Ectodermal cell (in vitro differentiated cells): ENCODE measurements around the gene HOXD9.

Experiments used
- H3K27ac ChIP-seq: 2 replicates; pipeline ENCODE4 v1.7.0; 2013; ENCODE audit warnings: mild to moderate bottlenecking, low read depth, low read length; ENCODE audit not compliant: insufficient read depth, poor library complexity, severe bottlenecking
- H3K27me3 ChIP-seq: 2 replicates; pipeline ENCODE4 v1.7.0; 2013; ENCODE audit warnings: mild to moderate bottlenecking, low read length; ENCODE audit not compliant: insufficient read depth, control insufficient read depth, poor library complexity, severe bottlenecking
- H3K36me3 ChIP-seq: one replicate; pipeline ENCODE4 v1.7.0; 2013; ENCODE audit warnings: low read length; ENCODE audit not compliant: control insufficient read depth, insufficient read depth
- H3K4me1 ChIP-seq: one replicate; pipeline ENCODE4 v1.7.0; 2013; ENCODE audit warnings: low read length; ENCODE audit not compliant: control insufficient read depth, insufficient read depth
- H3K4me3 ChIP-seq: 2 replicates; pipeline ENCODE4 v1.7.0; 2013; ENCODE audit warnings: low read depth, low read length, control low read depth; ENCODE audit not compliant: insufficient read depth
- H3K9me3 ChIP-seq: 2 replicates; pipeline ENCODE4 v1.7.0; 2013; ENCODE audit warnings: mild to moderate bottlenecking, low read length, moderate library complexity; ENCODE audit not compliant: control insufficient read depth
- WGBS, 2 experiments: methylation state at CpG; one replicate each; pipeline ENCODE4 v1.1.7; 2013; ENCODE audit warnings: missing lambda C conversion rate in 2 of 2; 5-methylcytosine and 5-hydroxymethylcytosine counted together

The HOXD9 gene

DNA sequence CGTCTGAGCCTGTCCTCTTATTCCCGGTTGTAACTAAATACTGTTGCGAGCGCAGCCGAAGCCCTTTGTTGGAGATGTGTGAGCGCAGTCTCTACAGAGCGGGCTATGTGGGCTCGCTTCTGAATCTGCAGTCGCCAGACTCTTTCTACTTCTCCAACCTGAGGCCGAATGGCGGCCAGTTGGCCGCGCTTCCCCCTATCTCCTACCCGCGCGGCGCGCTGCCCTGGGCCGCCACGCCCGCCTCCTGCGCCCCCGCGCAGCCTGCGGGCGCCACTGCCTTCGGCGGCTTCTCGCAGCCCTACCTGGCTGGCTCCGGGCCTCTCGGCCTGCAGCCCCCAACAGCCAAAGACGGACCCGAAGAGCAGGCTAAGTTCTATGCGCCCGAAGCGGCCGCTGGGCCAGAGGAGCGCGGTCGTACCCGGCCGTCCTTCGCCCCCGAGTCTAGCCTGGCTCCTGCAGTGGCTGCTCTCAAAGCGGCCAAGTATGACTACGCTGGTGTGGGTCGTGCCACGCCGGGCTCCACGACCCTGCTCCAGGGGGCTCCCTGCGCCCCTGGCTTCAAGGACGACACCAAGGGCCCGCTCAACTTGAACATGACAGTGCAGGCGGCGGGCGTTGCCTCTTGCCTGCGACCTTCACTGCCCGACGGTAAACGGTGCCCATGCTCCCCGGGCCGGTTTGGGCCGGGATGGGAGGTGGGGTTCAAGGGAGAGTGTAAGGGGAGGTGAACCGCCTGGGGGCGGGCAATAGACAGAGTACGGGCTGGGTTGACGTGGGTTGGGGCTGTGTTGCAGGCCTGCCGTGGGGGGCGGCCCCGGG lies 22.6 kb upstream of the HOXD9 start, which contains the start of gene HOXD12:
Gene HOXD12 (plus strand): TSS at position 68 of the 819 bp plus-strand sequence. CDS start 7 bp downstream, at position 75.
- H3K9me3 ChIP-seq, result no peaks in the 10 kb centered on the region
- no peaks in the 10 kb centered on the region for H3K36me3 ChIP-seq
- no peak within 1 kb of the TSS for H3K27ac ChIP-seq
- peaks cover 100% of the 10 kb centered on the region for H3K27me3 ChIP-seq
- 2 to 3% methylated on average over 70 of the region's 70 CpGs for WGBS, 2 experiments
- no peak within 1 kb of the TSS for H3K4me3 ChIP-seq
- no peaks in the 10 kb centered on the region for H3K4me1 ChIP-seq

DNA sequence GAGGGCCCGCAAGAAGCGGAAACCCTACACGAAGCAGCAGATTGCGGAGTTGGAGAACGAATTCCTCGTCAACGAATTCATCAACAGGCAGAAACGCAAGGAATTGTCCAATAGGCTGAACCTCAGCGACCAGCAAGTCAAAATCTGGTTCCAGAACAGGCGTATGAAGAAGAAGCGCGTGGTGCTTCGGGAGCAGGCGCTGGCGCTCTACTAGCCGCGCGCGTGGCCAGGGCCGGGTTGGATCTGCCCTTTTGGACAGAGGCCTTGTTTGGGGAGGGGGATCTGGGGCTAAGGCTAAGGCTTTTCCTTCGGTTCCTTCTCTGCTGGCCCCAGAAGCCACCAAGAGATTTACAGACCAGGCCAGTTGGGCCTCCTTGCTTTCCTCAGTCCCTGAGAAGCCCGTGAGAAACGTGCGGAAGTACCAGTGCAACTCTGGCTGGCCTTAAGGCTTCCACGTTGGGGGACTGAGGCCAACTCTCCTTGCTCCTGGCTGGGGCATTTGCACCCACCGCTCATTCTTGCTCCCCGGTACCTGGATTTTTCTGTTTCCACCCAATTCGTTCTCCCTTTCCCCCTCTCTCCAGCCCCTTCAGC lies 21.9 kb upstream of the HOXD9 start:
- Histone ChIP-seq H3K4me1 (no peaks in the 10 kb centered on the region), H3K4me3 (no peak overlapping the region), H3K27ac (no peak overlapping the region), H3K27me3 (peaks cover 100% of the 10 kb centered on the region), H3K9me3 (no peaks in the 10 kb centered on the region), H3K36me3 (no peaks in the 10 kb centered on the region)
- WGBS, 2 experiments, result 6 to 7% methylated on average over 28 of the region's 28 CpGs

GRCh38 chr2:176101216-176101830 lies 21.2 kb upstream of the HOXD9 start:
- H3K9me3 ChIP-seq, result no peaks in the 10 kb centered on the region
- WGBS, 2 experiments, result 13 to 14% methylated on average over 2 of the region's 2 CpGs
- H3K27ac ChIP-seq, result no peak overlapping the region
- peaks cover 100% of the 10 kb centered on the region for H3K27me3 ChIP-seq
- no peak overlapping the region for H3K4me3 ChIP-seq
- H3K36me3 ChIP-seq, result no peaks in the 10 kb centered on the region
- H3K4me1 ChIP-seq, result no peaks in the 10 kb centered on the region

- Histone ChIP-seq H3K9me3 (no peaks in the 10 kb centered on the region), H3K4me3 (no peak overlapping the region), H3K36me3 (no peaks in the 10 kb centered on the region), H3K27me3 (peaks cover 100% of the 10 kb centered on the region), H3K4me1 (no peaks in the 10 kb centered on the region), H3K27ac (no peak overlapping the region)
- WGBS, 2 experiments, result 23 to 28% methylated on average over 5 of the region's 5 CpGs
These were observed 20.7 kb upstream of the HOXD9 start for GRCh38 chr2:176101842-176102241.

DNA sequence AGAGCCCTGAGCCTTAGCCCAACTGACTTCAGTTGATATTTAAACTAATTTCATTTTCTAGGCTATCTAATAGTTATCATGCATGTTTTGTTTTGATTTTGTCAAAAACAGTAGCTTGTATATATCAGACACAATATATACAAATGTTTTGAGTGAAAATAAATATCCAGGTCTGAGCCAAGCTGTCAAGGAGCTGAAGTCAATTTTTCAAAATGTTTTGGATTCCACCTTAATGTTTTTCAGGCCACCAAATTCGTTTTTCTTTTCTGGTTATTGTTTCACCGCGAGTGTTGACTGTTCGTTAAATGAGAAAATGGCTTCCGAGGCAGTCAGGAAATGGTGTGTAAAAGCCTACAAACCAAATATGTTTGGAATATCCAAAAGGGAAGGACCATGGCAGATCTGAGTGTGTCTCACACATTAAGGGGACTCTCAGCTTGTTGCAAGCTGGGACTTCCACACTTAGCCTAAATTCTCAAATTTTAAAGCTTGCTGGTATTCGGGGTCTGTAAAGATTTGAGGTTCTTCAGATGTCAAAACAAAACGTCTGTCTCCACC lies 20.1 kb upstream of the HOXD9 start:
- H3K4me1 ChIP-seq, result no peaks in the 10 kb centered on the region
- WGBS, 2 experiments, result 18 to 20% methylated on average over 7 of the region's 7 CpGs
- no peaks in the 10 kb centered on the region for H3K36me3 ChIP-seq
- no peak overlapping the region for H3K27ac ChIP-seq
- no peaks in the 10 kb centered on the region for H3K9me3 ChIP-seq
- peaks cover 100% of the 10 kb centered on the region for H3K27me3 ChIP-seq
- no peak overlapping the region for H3K4me3 ChIP-seq

- Histone ChIP-seq H3K36me3 (no peaks in the 10 kb centered on the region), H3K27me3 (peaks cover 100% of the 10 kb centered on the region), H3K9me3 (no peaks in the 10 kb centered on the region), H3K4me1 (no peaks in the 10 kb centered on the region), H3K4me3 (no peak overlapping the region), H3K27ac (no peak overlapping the region)
- 3 to 7% methylated on average over 4 of the region's 7 CpGs for WGBS, 2 experiments
These were observed 19.3 kb upstream of the HOXD9 start for GRCh38 chr2:176103194-176103593.

GRCh38 chr2:176103742-176104315 lies 18.7 kb upstream of the HOXD9 start:
- no peak overlapping the region for H3K4me3 ChIP-seq
- H3K4me1 ChIP-seq, result no peaks in the 10 kb centered on the region
- H3K9me3 ChIP-seq, result no peaks in the 10 kb centered on the region
- peaks cover 100% of the 10 kb centered on the region for H3K27me3 ChIP-seq
- no peak overlapping the region for H3K27ac ChIP-seq
- H3K36me3 ChIP-seq, result no peaks in the 10 kb centered on the region
- 1 to 4% methylated on average over 17 of the region's 17 CpGs for WGBS, 2 experiments

GRCh38 chr2:176104316-176105077 lies 18.0 kb upstream of the HOXD9 start:
- 3 to 4% methylated on average over 56 of the region's 56 CpGs for WGBS, 2 experiments
- no peaks in the 10 kb centered on the region for H3K4me1 ChIP-seq
- no peak overlapping the region for H3K27ac ChIP-seq
- no peaks in the 10 kb centered on the region for H3K9me3 ChIP-seq
- H3K36me3 ChIP-seq, result no peaks in the 10 kb centered on the region
- H3K27me3 ChIP-seq, result peaks cover 100% of the 10 kb centered on the region
- H3K4me3 ChIP-seq, result no peak overlapping the region

GRCh38 chr2:176105078-176105729 lies 17.3 kb upstream of the HOXD9 start:
- no peak overlapping the region for H3K4me3 ChIP-seq
- WGBS, 2 experiments, result 2 to 3% methylated on average over 25 of the region's 25 CpGs
- H3K27me3 ChIP-seq, result peaks cover 100% of the 10 kb centered on the region
- H3K36me3 ChIP-seq, result no peaks in the 10 kb centered on the region
- H3K27ac ChIP-seq, result no peak overlapping the region
- no peaks in the 10 kb centered on the region for H3K4me1 ChIP-seq
- no peaks in the 10 kb centered on the region for H3K9me3 ChIP-seq
